ENCODE results near the gene CSMD2.

The CSMD2 gene

DNA sequence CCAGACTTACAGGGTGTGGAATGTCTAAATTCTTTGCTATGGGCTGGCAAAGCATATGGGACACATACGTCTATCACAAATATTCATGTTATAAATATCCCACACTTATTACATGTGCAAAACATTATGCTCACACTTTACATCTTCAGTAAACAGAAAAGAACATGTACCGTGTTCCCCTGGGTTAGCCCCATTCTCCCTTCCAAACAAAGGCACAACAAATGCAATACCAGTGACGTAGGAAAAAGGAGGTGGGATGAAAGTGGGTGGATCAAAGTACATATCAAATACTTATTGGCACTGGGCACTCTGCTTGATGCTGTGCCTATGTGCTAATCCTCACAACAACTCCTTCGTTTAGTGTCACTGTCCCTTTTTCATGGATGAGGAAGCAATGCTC lies 521.8 kb downstream of the CSMD2 start:
- TF ChIP-seq CEBPB (IDR thresholded peaks at IDR 0.05): no peak
- no peak for TF ChIP-seq TAF1 (IDR thresholded peaks at IDR 0.05; ENCODE audit: low read depth)
- TF ChIP-seq YY1 (IDR thresholded peaks at IDR 0.05; ENCODE audit: low read depth): no peak
- TF ChIP-seq ZBTB7A (IDR thresholded peaks at IDR 0.05; ENCODE audit: low read depth): no peak
- TF ChIP-seq RAD21 (IDR thresholded peaks at IDR 0.05; ENCODE audit: low read depth): no peak
- no peak for TF ChIP-seq NFIC (IDR thresholded peaks at IDR 0.05)
- TF ChIP-seq FOXM1 (IDR thresholded peaks at IDR 0.05; ENCODE audit: borderline replicate concordance, low read depth): no peak
- TF ChIP-seq EP300 (IDR thresholded peaks at IDR 0.05; ENCODE audit: borderline replicate concordance): no peak
- TF ChIP-seq CREB1 (IDR thresholded peaks at IDR 0.05; ENCODE audit: low read depth): no peak
- no peak for TF ChIP-seq REST (IDR thresholded peaks at IDR 0.05; ENCODE audit: low read depth)
- no peak for TF ChIP-seq EGR1 (IDR thresholded peaks at IDR 0.05)
- TF ChIP-seq, protein P1, sequence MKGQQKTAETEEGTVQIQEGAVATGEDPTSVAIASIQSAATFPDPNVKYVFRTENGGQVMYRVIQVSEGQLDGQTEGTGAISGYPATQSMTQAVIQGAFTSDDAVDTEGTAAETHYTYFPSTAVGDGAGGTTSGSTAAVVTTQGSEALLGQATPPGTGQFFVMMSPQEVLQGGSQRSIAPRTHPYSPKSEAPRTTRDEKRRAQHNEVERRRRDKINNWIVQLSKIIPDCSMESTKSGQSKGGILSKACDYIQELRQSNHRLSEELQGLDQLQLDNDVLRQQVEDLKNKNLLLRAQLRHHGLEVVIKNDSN (IDR thresholded peaks at IDR 0.05): no peak
- TF ChIP-seq, protein P2, sequence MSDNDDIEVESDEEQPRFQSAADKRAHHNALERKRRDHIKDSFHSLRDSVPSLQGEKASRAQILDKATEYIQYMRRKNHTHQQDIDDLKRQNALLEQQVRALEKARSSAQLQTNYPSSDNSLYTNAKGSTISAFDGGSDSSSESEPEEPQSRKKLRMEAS (IDR thresholded peaks at IDR 0.05): no peak
- no peak for TF ChIP-seq TCF12 (IDR thresholded peaks at IDR 0.05; ENCODE audit: low read depth)
- TF ChIP-seq TEAD4 (IDR thresholded peaks at IDR 0.05): no peak

- TF ChIP-seq YY1 (IDR thresholded peaks at IDR 0.05; ENCODE audit: low read depth) (no peak), NFIC (IDR thresholded peaks at IDR 0.05) (no peak), CREB1 (IDR thresholded peaks at IDR 0.05; ENCODE audit: low read depth) (no peak), TCF12 (IDR thresholded peaks at IDR 0.05; ENCODE audit: low read depth) (no peak), REST (IDR thresholded peaks at IDR 0.05; ENCODE audit: low read depth) (no peak), EGR1 (IDR thresholded peaks at IDR 0.05) (no peak), FOXM1 (IDR thresholded peaks at IDR 0.05; ENCODE audit: borderline replicate concordance, low read depth) (no peak), EP300 (IDR thresholded peaks at IDR 0.05; ENCODE audit: borderline replicate concordance) (no peak), TEAD4 (IDR thresholded peaks at IDR 0.05) (no peak), TAF1 (IDR thresholded peaks at IDR 0.05; ENCODE audit: low read depth) (no peak), CEBPB (IDR thresholded peaks at IDR 0.05) (no peak), RAD21 (IDR thresholded peaks at IDR 0.05; ENCODE audit: low read depth) (no peak), ZBTB7A (IDR thresholded peaks at IDR 0.05; ENCODE audit: low read depth) (no peak)
- TF ChIP-seq, protein P1 (IDR thresholded peaks at IDR 0.05): no peak
- TF ChIP-seq, protein P2 (IDR thresholded peaks at IDR 0.05): no peak
Measured at GRCh38 chr1:33641104-33641830, 523.8 kb downstream of the CSMD2 start.

DNA sequence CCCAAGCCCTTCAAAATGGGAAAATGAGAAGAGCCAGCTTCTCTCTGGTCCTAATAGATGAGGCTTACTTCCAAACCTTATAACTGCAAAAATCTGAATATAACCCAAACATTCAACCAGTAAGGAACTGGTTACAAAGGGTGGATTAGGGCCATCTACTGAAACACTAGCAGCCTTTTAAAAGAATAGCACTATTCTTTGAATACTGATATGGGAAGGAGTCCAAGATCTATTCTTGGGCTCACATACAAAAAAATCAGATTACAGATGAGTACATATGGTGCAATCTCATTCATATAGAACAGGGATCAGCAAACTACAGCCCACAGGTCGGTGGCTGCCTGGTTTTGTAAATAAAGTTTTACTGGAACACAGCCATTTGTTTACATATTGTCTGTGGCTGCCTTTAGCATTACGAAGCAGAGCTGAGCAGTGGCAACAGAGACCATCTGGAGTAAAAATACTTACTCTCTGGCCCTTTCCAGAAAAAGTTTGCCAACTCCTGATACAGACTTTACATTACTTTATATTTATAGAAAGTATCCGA lies 524.8 kb downstream of the CSMD2 start:
- no peak for TF ChIP-seq TAF1 (IDR thresholded peaks at IDR 0.05; ENCODE audit: low read depth)
- TF ChIP-seq TCF12 (IDR thresholded peaks at IDR 0.05; ENCODE audit: low read depth): no peak
- TF ChIP-seq RAD21 (IDR thresholded peaks at IDR 0.05; ENCODE audit: low read depth): no peak

- TF ChIP-seq TAF1 (IDR thresholded peaks at IDR 0.05; ENCODE audit: low read depth) (no peak), ZBTB7A (IDR thresholded peaks at IDR 0.05; ENCODE audit: low read depth) (no peak), CEBPB (IDR thresholded peaks at IDR 0.05) (no peak), TCF12 (IDR thresholded peaks at IDR 0.05; ENCODE audit: low read depth) (no peak), FOXM1 (IDR thresholded peaks at IDR 0.05; ENCODE audit: borderline replicate concordance, low read depth) (no peak), TEAD4 (IDR thresholded peaks at IDR 0.05) (no peak), NFIC (IDR thresholded peaks at IDR 0.05) (no peak), YY1 (IDR thresholded peaks at IDR 0.05; ENCODE audit: low read depth) (no peak), CREB1 (IDR thresholded peaks at IDR 0.05; ENCODE audit: low read depth) (no peak)
- TF ChIP-seq, protein P1 (IDR thresholded peaks at IDR 0.05): no peak
- TF ChIP-seq, protein P2 (IDR thresholded peaks at IDR 0.05): no peak
Measured at GRCh38 chr1:33637846-33638440, 527.1 kb downstream of the CSMD2 start.
